Pancreas (tissue), 10 donors: ENCODE measurements around the gene DSP. TPM values are rescaled to one million over a fixed set of nuclear protein-coding genes. Genes with fewer than 3 reads are reported as not detected.
A peak's percentile ranks its signal among the peaks of the same experiment; 100 is the strongest.

Experiments used
- ATAC-seq, 4 donors: fragments of 200-7000 bp; cut with Tn5 transposase; one replicate each; pipeline versions ENCODE4 v1.8.0 to v1.9.1; 2020; ENCODE audit warnings: mild to moderate bottlenecking in 4 of 4, moderate library complexity in 4 of 4
- DNase-seq, 6 donors: peaks; one replicate each; pipeline ENCODE4 v3.0.0-alpha.2; 2020
- FAIRE-seq: peaks from 2 replicates; lab custom pipeline; 2012; peaks lifted over from hg19 to GRCh38; lab: Jason Lieb, UNC
- H3K27ac ChIP-seq, 4 donors: fragments of 200-600 bp; sonication (generic); 1 replicate in 3 of 4; 2 replicates in 1 of 4; pipeline versions ENCODE4 v1.5.0 to v1.8.0; 2020
- H3K27me3 ChIP-seq, 4 donors: fragments of 200-600 bp; one replicate each; pipeline ENCODE4 v1.8.0; 2021
- H3K36me3 ChIP-seq, 3 donors: fragments of 200-600 bp; sonication (generic) in 1 of 3; one replicate each; pipeline versions ENCODE4 v1.5.0 to v1.8.0; 2020 to 2021
- H3K4me1 ChIP-seq, 3 donors: fragments of 200-600 bp; one replicate each; pipeline ENCODE4 v1.8.0; 2021
- H3K4me3 ChIP-seq, 4 donors: fragments of 200-600 bp; sonication (generic) in 2 of 4; one replicate each; pipeline versions ENCODE4 v1.5.0 to v1.8.0; 2020 to 2021
- H3K9me3 ChIP-seq, 4 donors: fragments of 200-600 bp; one replicate each; pipeline ENCODE4 v1.8.0; 2021
- WGBS, 2 donors: extraction: QIAGEN DNeasy Blood & Tissue Kit; methylation state at CpG; one replicate each; pipeline ENCODE4 v1.1.7; 2013; 5-methylcytosine and 5-hydroxymethylcytosine counted together
- intact Hi-C, 3 donors: fragments of 100-400 bp; cut with DNase I; formaldehyde crosslinking; loops; one replicate each; pipeline versions ENCODE4 v1.11.1 to v1.14.2; 2022
- polyA plus RNA-seq, 2 donors: library from polyadenylated mRNA; stranded (reverse); fragments of 200-250 nt; gene quantifications; one replicate each; pipeline ENCODE4 v1.2.3, GENCODE V29; 2013
- total RNA-seq, 6 donors: library from RNA; stranded (reverse); fragmentation: NEBNext Ultra II Directional in 4 of 6; extraction: Animal tissue kit (Norgen Biotek cat#: 25700) in 4 of 6; gene quantifications; one replicate each; pipeline versions ENCODE4 v1.2.1 to v1.2.4, GENCODE V29; 2021 to 2023
- TF ChIP-seq, protein P1 (sequence below), 4 donors: fragments of 200-600 bp; sonication (generic) in 3 of 4; IDR thresholded peaks; one replicate each; pipeline versions ENCODE4 v1.5.0 to v1.8.0; 2021; ENCODE audit warnings: antibody characterized with exemption in 4 of 4
- donor health status: healthy with polysubstance abuse.
- donor health status: DM: no; HTN: no; CAD: no; lungs with moderate emphysema.
- donor health status: DM: no; HTN: no; CAD: no.
- donor health status: control.
- donor health status: control.
- donor health status: Bipolar disorder and iron deficiency.
- donor health status: DM: yes; HTN: yes; CAD: no.
- donor health status: DM: no; HTN: no; CAD: no.
- donor health status: DM: no; HTN: no; CAD: no.
- donor health status: DM: yes; HTN: yes; CAD: no.

Gene DSP
- total and polyA plus RNA-seq, 8 donors = 17.3 to 139 (median 111) TPM

DNA sequence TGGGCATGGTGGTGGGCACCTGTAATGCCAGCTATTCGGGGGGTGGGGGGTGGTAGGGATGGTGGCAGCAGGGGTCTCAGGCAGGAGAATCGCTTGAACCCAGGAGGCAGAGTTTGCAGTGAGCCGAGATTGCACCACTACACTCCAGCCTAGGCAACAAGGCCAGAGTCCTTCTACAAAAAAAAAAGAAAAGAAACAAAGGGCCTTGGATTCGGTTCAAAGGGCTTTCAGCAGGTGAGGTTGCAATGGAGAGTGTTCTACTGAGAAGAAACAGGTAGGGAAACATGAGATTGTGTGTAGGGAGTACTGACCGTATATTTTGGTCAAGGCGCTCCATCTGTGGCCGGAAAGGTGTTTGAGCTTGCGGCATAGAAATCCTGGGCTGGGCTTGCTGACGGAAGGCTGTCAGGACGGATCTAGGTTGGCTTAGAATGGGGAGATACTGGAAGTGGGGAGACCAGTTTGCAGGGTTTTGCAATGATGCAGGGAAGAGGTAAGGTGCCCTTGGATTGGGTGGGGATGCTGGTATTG is 40.7 kb upstream of the DSP start:
- Histone ChIP-seq H3K27ac (no peak overlapping the region), H3K4me1 (no peaks in the 10 kb centered on the region), H3K27me3 (no peaks in the 10 kb centered on the region), H3K36me3 (no peaks in the 10 kb centered on the region), H3K9me3 (no peaks in the 10 kb centered on the region), H3K4me3 (no peak overlapping the region)
- DNase-seq = no peak
- WGBS, 2 donors = 90 to 91% methylated on average over 10 of the region's 10 CpGs
- intact Hi-C loops = no loop called here
- FAIRE-seq = no peak
- TF ChIP-seq, protein P1, sequence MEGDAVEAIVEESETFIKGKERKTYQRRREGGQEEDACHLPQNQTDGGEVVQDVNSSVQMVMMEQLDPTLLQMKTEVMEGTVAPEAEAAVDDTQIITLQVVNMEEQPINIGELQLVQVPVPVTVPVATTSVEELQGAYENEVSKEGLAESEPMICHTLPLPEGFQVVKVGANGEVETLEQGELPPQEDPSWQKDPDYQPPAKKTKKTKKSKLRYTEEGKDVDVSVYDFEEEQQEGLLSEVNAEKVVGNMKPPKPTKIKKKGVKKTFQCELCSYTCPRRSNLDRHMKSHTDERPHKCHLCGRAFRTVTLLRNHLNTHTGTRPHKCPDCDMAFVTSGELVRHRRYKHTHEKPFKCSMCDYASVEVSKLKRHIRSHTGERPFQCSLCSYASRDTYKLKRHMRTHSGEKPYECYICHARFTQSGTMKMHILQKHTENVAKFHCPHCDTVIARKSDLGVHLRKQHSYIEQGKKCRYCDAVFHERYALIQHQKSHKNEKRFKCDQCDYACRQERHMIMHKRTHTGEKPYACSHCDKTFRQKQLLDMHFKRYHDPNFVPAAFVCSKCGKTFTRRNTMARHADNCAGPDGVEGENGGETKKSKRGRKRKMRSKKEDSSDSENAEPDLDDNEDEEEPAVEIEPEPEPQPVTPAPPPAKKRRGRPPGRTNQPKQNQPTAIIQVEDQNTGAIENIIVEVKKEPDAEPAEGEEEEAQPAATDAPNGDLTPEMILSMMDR (IDR thresholded peaks at IDR 0.05) = no peak
- ATAC-seq = no peak

GRCh38 chr6:7502743-7503142 is 38.7 kb upstream of the DSP start:
- no peak for DNase-seq
- no peak for FAIRE-seq
- WGBS, 2 donors = 90 to 91% methylated on average over 11 of the region's 11 CpGs
- TF ChIP-seq, protein P1 (IDR thresholded peaks at IDR 0.05) = no peak
- no peaks in the 10 kb centered on the region for H3K27me3 ChIP-seq
- H3K27ac ChIP-seq = no peak overlapping the region
- intact Hi-C loops = no loop called here
- no peak overlapping the region for H3K4me3 ChIP-seq
- no peaks in the 10 kb centered on the region for H3K4me1 ChIP-seq
- ATAC-seq = no peak
- H3K9me3 ChIP-seq = no peaks in the 10 kb centered on the region
- H3K36me3 ChIP-seq = no peaks in the 10 kb centered on the region

GRCh38 chr6:7504041-7504440 is 37.4 kb upstream of the DSP start:
- no peaks in the 10 kb centered on the region for H3K9me3 ChIP-seq
- H3K27ac ChIP-seq = no peak overlapping the region
- H3K36me3 ChIP-seq = no peaks in the 10 kb centered on the region
- ATAC-seq = no peak
- H3K27me3 ChIP-seq = no peaks in the 10 kb centered on the region
- DNase-seq = no peak
- H3K4me3 ChIP-seq = no peak overlapping the region
- H3K4me1 ChIP-seq = no peaks in the 10 kb centered on the region
- FAIRE-seq = no peak
- TF ChIP-seq, protein P1 (IDR thresholded peaks at IDR 0.05) = no peak
- intact Hi-C loops = no loop called here
- 88 to 92% methylated on average over 6 of the region's 6 CpGs for WGBS, 2 donors

DNA sequence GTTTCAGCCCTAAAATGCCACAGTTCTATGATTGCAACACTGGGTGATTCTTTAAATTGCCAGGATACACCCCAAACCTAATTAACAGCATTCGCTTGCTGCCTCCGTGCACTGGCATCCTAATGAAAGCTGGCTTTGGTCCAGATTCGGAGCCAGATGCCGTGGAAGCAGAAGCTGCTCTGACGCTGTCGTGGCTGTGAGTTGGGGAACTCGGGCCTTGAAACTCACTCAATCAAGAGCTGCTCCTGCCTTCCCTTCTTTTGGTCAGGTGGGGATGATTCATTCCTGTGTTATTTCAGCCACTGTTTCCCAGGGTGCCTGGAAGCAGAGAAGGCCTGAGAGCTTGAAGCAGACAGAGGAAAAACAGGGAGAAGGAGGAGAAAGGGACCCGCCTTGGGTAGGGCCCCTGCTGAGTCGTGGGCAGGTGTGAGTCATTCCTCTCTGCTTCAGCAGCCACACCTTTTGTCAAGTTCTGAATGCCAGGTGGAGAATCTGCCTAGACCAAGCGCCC is 36.2 kb upstream of the DSP start:
- ATAC-seq = peak; percentile 56 to 91 (median 81)
- intact Hi-C loops = no loop called here
- TF ChIP-seq, protein P1 (IDR thresholded peaks at IDR 0.05) = no peak
- Histone ChIP-seq H3K9me3 (no peaks in the 10 kb centered on the region), H3K36me3 (no peaks in the 10 kb centered on the region), H3K4me3 (no peak overlapping the region), H3K4me1 (no peaks in the 10 kb centered on the region), H3K27me3 (no peaks in the 10 kb centered on the region), H3K27ac (peak overlapping the region in 2 of 4 donors; percentile 45 to 48)
- WGBS, 2 donors = 49 to 52% methylated on average over 10 of the region's 10 CpGs
- peak in 2 of 6 donors; percentile 21 to 32 for DNase-seq
- no peak for FAIRE-seq

DNA sequence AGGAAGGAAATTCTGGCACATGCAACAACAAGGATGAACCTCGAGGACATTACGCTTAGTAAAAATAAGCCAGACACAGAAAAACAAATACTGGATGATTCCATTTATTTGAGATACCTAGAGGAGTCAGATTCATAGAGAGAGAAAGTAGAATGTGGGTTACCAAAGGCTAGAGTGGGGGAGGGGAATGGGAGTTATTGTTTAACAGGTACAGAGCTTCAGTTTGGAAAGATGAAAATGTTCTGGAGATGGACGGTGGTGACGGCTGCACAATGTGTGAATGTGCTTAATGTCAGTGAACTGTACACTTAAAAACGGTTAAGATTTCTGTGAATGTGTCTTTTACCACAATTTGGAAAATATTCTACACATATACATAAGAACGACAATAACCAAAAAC is 33.9 kb upstream of the DSP start:
- ATAC-seq (no peak), DNase-seq (no peak), FAIRE-seq (no peak)
- peaks cover 0 to 7% (median 3%) of the 10 kb centered on the region in 3 donors for H3K4me1 ChIP-seq
- H3K36me3 ChIP-seq = no peaks in the 10 kb centered on the region
- WGBS, 2 donors = 89 to 96% methylated on average over 6 of the region's 6 CpGs
- intact Hi-C loops = no loop called here
- no peaks in the 10 kb centered on the region for H3K27me3 ChIP-seq
- no peaks in the 10 kb centered on the region for H3K9me3 ChIP-seq
- TF ChIP-seq, protein P1 (IDR thresholded peaks at IDR 0.05) = no peak
- no peak overlapping the region for H3K4me3 ChIP-seq
- H3K27ac ChIP-seq = no peak overlapping the region
